Adrenal gland (tissue), 5 donors: ENCODE results near the gene GMFB.

ENCODE experiments used
- CTCF ChIP-seq, 6 experiments: fragments of 450-650 bp in 4 of 6; fragments of 200-600 bp in 2 of 6; sonication (generic) in 1 of 6; IDR thresholded peaks; 1 replicate in 5 of 6; 2 replicates in 1 of 6; pipeline versions ENCODE4 v1.5.1 to v1.8.0; 2016 to 2021; ENCODE audit warnings: antibody characterized with exemption in 6 of 6, mild to moderate bottlenecking in 2 of 6, moderate library complexity in 1 of 6
- POLR2A ChIP-seq, 2 donors: fragments of 450-650 bp; IDR thresholded peaks; one replicate each; pipeline ENCODE4 v1.6.1; 2017; ENCODE audit warnings: antibody characterized with exemption in 2 of 2, mild to moderate bottlenecking in 2 of 2, moderate library complexity in 1 of 2
- donor health status: DM: no; HTN: no; CAD: no.

DNA sequence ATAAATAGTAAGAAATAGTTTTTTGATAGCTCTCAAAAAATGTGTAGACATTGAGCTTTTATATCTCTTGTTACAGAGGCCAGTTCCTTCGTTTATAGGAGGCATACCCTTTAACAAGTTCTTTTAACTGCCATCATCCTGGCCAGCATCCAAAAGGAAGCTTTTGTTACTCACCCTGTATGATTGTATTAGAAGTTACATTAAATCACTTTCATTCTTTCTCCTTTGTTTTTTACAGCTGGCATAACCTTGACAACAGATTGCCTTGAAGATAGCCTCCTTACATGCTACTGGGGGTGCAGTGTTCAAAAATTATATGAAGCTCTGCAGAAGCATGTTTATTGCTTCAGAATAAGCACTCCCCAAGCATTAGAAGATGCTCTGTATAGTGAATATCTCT is 41.0 kb upstream of the GMFB start:
- TF ChIP-seq CTCF (IDR thresholded peaks at IDR 0.05) (no peak), POLR2A (IDR thresholded peaks at IDR 0.05) (no peak)
